ENCODE measurements around the gene ARHGAP21. TPM values are rescaled to one million over a fixed set of nuclear protein-coding genes. Genes with fewer than 3 reads are reported as not detected.

The ARHGAP21 gene
- polyA plus RNA-seq, 1 experiment = 126 TPM

DNA sequence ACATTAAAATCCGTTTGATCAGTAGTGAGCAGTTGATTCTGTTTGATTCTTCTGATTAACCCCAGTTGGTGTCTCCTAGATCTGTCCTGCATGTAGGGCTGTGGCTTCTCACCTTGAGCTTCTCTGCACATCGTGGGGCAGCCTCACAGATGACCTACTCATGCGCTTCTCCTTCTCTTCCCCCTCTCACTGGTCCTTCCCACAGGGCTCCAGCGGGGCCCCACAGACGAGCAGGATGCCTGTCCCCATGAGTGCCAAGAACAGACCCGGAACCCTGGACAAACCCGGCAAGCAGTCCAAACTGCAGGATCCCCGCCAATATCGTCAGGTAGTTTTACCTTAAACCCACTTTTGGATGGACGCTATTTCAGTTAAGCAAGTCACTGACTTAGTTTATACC, 178.9 kb downstream of the ARHGAP21 start:
- ChIA-PET POLR2A (no interaction called here), CTCF (no interaction called here)
- no peak overlapping the region for H3K27ac ChIP-seq (ENCODE audit: low read depth, low read length)

DNA sequence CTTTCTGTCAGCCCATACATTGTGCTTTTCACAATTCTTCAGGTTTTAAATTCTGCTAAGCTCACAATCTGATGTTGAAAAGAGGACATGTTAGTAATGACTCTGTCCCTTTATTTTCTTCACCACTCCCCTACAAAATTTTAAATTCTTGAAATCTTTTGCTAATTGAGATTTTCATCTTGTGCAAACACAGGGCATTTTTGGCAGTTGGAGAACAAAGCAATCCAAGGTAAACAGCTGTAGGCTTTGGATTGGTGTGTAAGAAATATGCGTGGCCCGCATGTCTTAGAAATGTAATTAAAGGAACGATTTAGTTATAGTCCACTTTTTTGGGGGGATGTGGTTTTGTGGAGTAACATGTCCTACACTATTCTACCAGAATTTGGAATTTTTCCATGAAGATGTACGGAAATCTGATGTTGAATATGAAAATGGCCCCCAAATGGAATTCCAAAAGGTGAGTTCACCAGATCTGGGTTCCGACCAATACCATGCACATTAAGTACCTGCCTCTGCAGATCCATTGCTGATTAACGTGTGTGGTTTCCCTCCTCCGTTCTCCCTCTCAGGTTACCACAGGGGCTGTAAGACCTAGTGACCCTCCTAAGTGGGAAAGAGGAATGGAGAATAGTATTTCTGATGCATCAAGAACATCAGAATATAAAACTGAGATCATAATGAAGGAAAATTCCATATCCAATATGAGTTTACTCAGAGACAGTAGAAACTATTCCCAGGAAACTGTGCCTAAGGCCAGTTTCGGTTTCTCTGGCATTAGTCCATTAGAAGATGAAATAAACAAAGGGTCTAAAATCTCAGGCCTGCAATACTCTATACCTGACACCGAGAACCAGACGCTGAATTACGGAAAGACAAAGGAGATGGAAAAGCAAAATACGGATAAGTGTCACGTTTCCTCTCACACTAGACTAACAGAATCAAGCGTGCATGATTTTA, 181.1 kb downstream of the ARHGAP21 start:
- Histone ChIP-seq H3K27me3 (ENCODE audit: control insufficient read depth, insufficient read depth, low read length) (no peaks in the 10 kb centered on the region), H3K4me3 (ENCODE audit: low read depth, low read length) (no peak overlapping the region), H3K27ac (ENCODE audit: low read depth, low read length) (no peak overlapping the region), H3K9me3 (ENCODE audit: control insufficient read depth, insufficient read depth, low read length) (no peaks in the 10 kb centered on the region)
- ChIA-PET POLR2A (no interaction called here), CTCF (interaction anchor here (0.8 to 1.0 kb wide), 2 partner anchors 24 to 550 kb away, joined by 3 read pairs; no protein-coding TSS in a partner anchor)
- TF ChIP-seq, protein P1, sequence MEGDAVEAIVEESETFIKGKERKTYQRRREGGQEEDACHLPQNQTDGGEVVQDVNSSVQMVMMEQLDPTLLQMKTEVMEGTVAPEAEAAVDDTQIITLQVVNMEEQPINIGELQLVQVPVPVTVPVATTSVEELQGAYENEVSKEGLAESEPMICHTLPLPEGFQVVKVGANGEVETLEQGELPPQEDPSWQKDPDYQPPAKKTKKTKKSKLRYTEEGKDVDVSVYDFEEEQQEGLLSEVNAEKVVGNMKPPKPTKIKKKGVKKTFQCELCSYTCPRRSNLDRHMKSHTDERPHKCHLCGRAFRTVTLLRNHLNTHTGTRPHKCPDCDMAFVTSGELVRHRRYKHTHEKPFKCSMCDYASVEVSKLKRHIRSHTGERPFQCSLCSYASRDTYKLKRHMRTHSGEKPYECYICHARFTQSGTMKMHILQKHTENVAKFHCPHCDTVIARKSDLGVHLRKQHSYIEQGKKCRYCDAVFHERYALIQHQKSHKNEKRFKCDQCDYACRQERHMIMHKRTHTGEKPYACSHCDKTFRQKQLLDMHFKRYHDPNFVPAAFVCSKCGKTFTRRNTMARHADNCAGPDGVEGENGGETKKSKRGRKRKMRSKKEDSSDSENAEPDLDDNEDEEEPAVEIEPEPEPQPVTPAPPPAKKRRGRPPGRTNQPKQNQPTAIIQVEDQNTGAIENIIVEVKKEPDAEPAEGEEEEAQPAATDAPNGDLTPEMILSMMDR (IDR thresholded peaks at IDR 0.05; ENCODE audit: low read depth, low read length) = no peak
- no peak for DNase-seq (ENCODE audit: low read depth, low spot score)

More for the DNA sequence above, 178.9 kb downstream of the ARHGAP21 start:
- DNase-seq (ENCODE audit: low read depth, low spot score) = no peak
- Histone ChIP-seq H3K9me3 (ENCODE audit: control insufficient read depth, insufficient read depth, low read length) (no peaks in the 10 kb centered on the region), H3K27me3 (ENCODE audit: control insufficient read depth, insufficient read depth, low read length) (no peaks in the 10 kb centered on the region), H3K4me3 (ENCODE audit: low read depth, low read length) (no peak overlapping the region)
- TF ChIP-seq, protein P1 (IDR thresholded peaks at IDR 0.05; ENCODE audit: low read depth, low read length) = no peak

DNA sequence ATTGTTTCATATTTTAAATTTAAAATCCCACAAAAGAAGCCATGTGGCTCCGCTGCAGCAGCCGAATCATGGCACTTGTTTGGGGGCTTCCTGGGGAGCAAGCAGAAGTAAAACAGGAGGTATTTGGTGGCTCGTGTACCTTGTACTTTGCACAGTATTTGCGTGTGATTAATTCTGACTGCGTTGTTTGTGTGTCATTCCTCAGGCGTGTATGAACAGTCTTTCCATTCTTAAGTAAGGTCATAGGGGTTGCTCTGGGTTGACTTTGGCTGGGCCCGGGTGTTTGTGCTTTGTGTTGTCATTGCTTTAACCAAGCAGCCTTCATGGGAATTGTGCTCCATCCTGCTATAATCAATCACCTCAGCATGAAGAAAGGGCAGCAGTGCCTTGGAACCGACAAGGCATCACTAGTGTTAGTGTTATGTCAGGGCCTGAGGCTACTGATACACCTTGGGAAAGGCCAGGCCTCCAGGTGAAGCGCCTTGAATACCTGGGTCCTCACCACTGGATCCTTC, 182.4 kb downstream of the ARHGAP21 start:
- CTCF ChIA-PET = interaction anchor here (0.8 kb wide), 1 partner anchor 548 kb away, joined by 3 read pairs; no protein-coding TSS in a partner anchor
- Histone ChIP-seq H3K27ac (ENCODE audit: low read depth, low read length) (no peak overlapping the region), H3K27me3 (ENCODE audit: control insufficient read depth, insufficient read depth, low read length) (no peaks in the 10 kb centered on the region), H3K4me3 (ENCODE audit: low read depth, low read length) (no peak overlapping the region), H3K9me3 (ENCODE audit: control insufficient read depth, insufficient read depth, low read length) (no peaks in the 10 kb centered on the region)
- POLR2A ChIA-PET = no interaction called here
- DNase-seq (ENCODE audit: low read depth, low spot score) = no peak
- TF ChIP-seq, protein P1 (IDR thresholded peaks at IDR 0.05; ENCODE audit: low read depth, low read length) = no peak

DNA sequence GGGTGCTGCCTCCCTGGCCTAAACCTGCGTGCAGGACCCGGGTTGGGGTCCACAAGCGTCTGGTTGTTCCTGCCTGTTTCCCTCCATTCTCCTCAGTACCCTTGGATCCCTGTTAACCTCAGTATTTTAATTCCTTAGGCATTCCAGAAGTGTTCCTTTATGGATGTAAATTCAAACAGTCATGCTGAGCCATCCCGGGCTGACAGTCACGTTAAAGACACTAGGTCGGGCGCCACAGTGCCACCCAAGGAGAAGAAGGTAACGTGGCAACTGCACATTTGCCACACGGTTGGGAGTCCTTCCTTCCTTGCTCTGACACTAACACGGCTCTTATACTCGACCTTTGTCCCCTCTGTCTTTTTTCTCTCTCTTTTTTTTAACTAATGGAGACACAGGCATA, 187.1 kb downstream of the ARHGAP21 start:
- Histone ChIP-seq H3K9me3 (ENCODE audit: control insufficient read depth, insufficient read depth, low read length) (no peaks in the 10 kb centered on the region), H3K4me3 (ENCODE audit: low read depth, low read length) (no peak overlapping the region), H3K27me3 (ENCODE audit: control insufficient read depth, insufficient read depth, low read length) (no peaks in the 10 kb centered on the region), H3K27ac (ENCODE audit: low read depth, low read length) (no peak overlapping the region)
- DNase-seq (ENCODE audit: low read depth, low spot score) = no peak
- POLR2A ChIA-PET = no interaction called here
- CTCF ChIA-PET = interaction anchor here (0.8 kb wide), 1 partner anchor 18 kb away, joined by 3 read pairs; no protein-coding TSS in a partner anchor
- TF ChIP-seq, protein P1 (IDR thresholded peaks at IDR 0.05; ENCODE audit: low read depth, low read length) = no peak

DNA sequence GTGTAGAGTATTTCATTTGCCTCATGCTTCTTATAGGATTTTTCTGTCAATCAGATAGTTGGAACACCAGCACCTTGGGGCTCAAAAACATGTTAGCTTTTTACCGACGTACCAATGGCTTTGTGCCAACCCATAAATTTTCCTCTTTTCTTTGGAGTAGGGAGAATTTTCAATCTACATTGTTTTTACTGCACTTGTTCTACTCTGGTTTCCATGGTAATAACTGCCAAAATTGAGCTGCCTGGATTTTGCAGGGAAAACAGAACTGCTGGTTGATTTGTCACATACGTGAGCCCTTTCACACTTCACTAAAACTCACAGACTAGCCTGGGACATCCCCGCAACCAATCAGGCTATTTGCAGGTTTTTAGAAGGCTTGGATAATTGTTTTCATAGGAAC, 189.7 kb downstream of the ARHGAP21 start:
- ChIA-PET POLR2A (no interaction called here), CTCF (interaction anchor here (1.8 to 3.0 kb wide), 3 partner anchors 14 to 539 kb away, joined by 6 to 13 read pairs (median 7); no protein-coding TSS in a partner anchor)
- Histone ChIP-seq H3K27ac (ENCODE audit: low read depth, low read length) (no peak overlapping the region), H3K4me3 (ENCODE audit: low read depth, low read length) (no peak overlapping the region), H3K27me3 (ENCODE audit: control insufficient read depth, insufficient read depth, low read length) (no peaks in the 10 kb centered on the region), H3K9me3 (ENCODE audit: control insufficient read depth, insufficient read depth, low read length) (no peaks in the 10 kb centered on the region)
- TF ChIP-seq, protein P1 (IDR thresholded peaks at IDR 0.05; ENCODE audit: low read depth, low read length) = no peak
- DNase-seq (ENCODE audit: low read depth, low spot score) = no peak

All from AG04450 (cell line).